HepG2 (cell line): ENCODE data around the gene CHP1. TPM values are rescaled to one million over a fixed set of nuclear protein-coding genes. Genes with fewer than 3 reads are reported as not detected.

Source experiments
- ATAC-seq: fragments of 200-7000 bp; cut with Tn5 transposase; 3 replicates; pipeline ENCODE4 v1.9.1; 2020; ENCODE audit warnings: mild to moderate bottlenecking, moderate library complexity
- BruUV-seq: library from RNA; stranded (reverse); fragments of 400-500 nt; replicated peaks from 2 replicates; lab custom pipeline; 2021; lab: Mats Ljungman, UMichigan
- CTCF ChIA-PET: fragments of 300-600 bp; formaldehyde crosslinking; extraction: SDS; loops from one replicate; lab custom pipeline; 2021; ENCODE audit warnings: low total read pairs, inconsistent platforms, low intra/inter-chr PET ratio; lab: Yijun Ruan, JAX
- POLR2A ChIA-PET: fragments of 350-600 bp; sonication (Branson Sonifier 250); formaldehyde crosslinking; loops from one replicate; lab custom pipeline; 2020; ENCODE audit warnings: antibody characterized with exemption, inconsistent platforms; lab: Yijun Ruan, JAX
- DNase-seq: peaks from one replicate; pipeline ENCODE4 v3.0.0-alpha.2; 2015; ENCODE audit warnings: low spot score
- FAIRE-seq: peaks from 3 replicates; lab custom pipeline; 2011; peaks lifted over from hg19 to GRCh38; lab: Jason Lieb, UNC
- H2AFZ ChIP-seq: one replicate; pipeline ENCODE4 v1.6.1; 2011; ENCODE audit warnings: low read length, inconsistent platforms
- H3K27ac ChIP-seq: fragments of 300-600 bp; 3 replicates; pipeline ENCODE4 v1.8.0; 2011; ENCODE audit warnings: mixed run types, mild to moderate bottlenecking, mixed read lengths, low read length, inconsistent platforms; ENCODE audit not compliant: insufficient read depth; ENCODE audit errors: extremely low read length
- H3K27me3 ChIP-seq, 2 experiments: fragments of 200-600 bp in 1 of 2; 2 replicates in 1 of 2; 3 replicates in 1 of 2; pipeline versions ENCODE4 v1.6.0 to v1.8.0; 2011; ENCODE audit warnings: low read length in 2 of 2, mild to moderate bottlenecking in 2 of 2, moderate library complexity in 2 of 2, inconsistent platforms in 1 of 2; ENCODE audit not compliant: insufficient read depth in 2 of 2, control insufficient read depth in 1 of 2
- H3K36me3 ChIP-seq, 2 experiments: fragments of 200-600 bp in 1 of 2; replicated peaks in 1 of 2; 2 replicates in 1 of 2; 3 replicates in 1 of 2; pipeline versions ENCODE4 v1.5.1 to v1.8.0; 2011; ENCODE audit warnings: low read length in 2 of 2, inconsistent platforms in 1 of 2; ENCODE audit not compliant: insufficient read depth in 2 of 2, control insufficient read depth in 1 of 2
- H3K4me1 ChIP-seq: 2 replicates; pipeline ENCODE4 v1.5.1; 2012; ENCODE audit warnings: low read length, inconsistent platforms; ENCODE audit not compliant: insufficient read depth
- H3K4me2 ChIP-seq: 2 replicates; pipeline ENCODE4 v1.6.0; 2011; ENCODE audit warnings: low read depth, low read length, inconsistent platforms
- H3K4me3 ChIP-seq, 3 experiments: fragments of 200-600 bp in 1 of 3; sonication (generic), shearing (Covaris generic) in 1 of 3; replicated peaks in 1 of 3; 2 replicates each; pipeline ENCODE4 v1.5.1; 2011 to 2016; ENCODE audit warnings: low read length in 3 of 3, inconsistent platforms in 2 of 3, low read depth in 2 of 3, mild to moderate bottlenecking in 2 of 3, control low read depth in 1 of 3, mixed read lengths in 1 of 3; ENCODE audit not compliant: insufficient read depth in 1 of 3
- H3K79me2 ChIP-seq: one replicate; pipeline ENCODE4 v1.6.1; 2011; ENCODE audit warnings: low read length, inconsistent platforms; ENCODE audit not compliant: insufficient read depth
- H3K9ac ChIP-seq: 2 replicates; pipeline ENCODE4 v1.6.0; 2011; ENCODE audit warnings: mild to moderate bottlenecking, low read depth, low read length, inconsistent platforms; ENCODE audit not compliant: insufficient read depth
- H3K9me3 ChIP-seq: 2 replicates; pipeline ENCODE4 v1.5.1; 2012; ENCODE audit warnings: mild to moderate bottlenecking, low read length
- H4K20me1 ChIP-seq: 2 replicates; pipeline ENCODE4 v1.6.0; 2011; ENCODE audit warnings: inconsistent platforms, mild to moderate bottlenecking, low read length, moderate library complexity; ENCODE audit not compliant: insufficient read depth
- CC2D1A ChIP-seq: sonication (generic); formaldehyde crosslinking; IDR thresholded peaks from 2 replicates; pipeline ENCODE4 v1.8.1; 2023; ENCODE audit warnings: mild to moderate bottlenecking, missing genetic modification reagents
- ELF4 ChIP-seq: sonication (generic); formaldehyde crosslinking; IDR thresholded peaks from 2 replicates; pipeline ENCODE4 v1.5.0; 2020; ENCODE audit warnings: missing genetic modification reagents, mild to moderate bottlenecking, moderate library complexity, borderline replicate concordance
- ISL2 ChIP-seq: sonication (generic); formaldehyde crosslinking; IDR thresholded peaks from 2 replicates; pipeline ENCODE4 v1.5.0; 2020; ENCODE audit warnings: missing genetic modification reagents
- NR2F6 ChIP-seq, 2 experiments: IDR thresholded peaks; 2 replicates each; pipeline ENCODE4 v1.6.1; 2016; ENCODE audit warnings: antibody characterized with exemption in 1 of 2, mild to moderate bottlenecking in 1 of 2
- SAFB2 ChIP-seq: sonication (generic); formaldehyde crosslinking; IDR thresholded peaks from 2 replicates; pipeline ENCODE4 v1.5.1; 2020; ENCODE audit warnings: missing genetic modification reagents, low read depth, mild to moderate bottlenecking, borderline replicate concordance
- SETDB1 ChIP-seq: sonication (generic); formaldehyde crosslinking; IDR thresholded peaks from 2 replicates; pipeline ENCODE4 v1.5.1; 2020; ENCODE audit warnings: missing genetic modification reagents, mild to moderate bottlenecking, borderline replicate concordance
- WIZ ChIP-seq: sonication (generic); formaldehyde crosslinking; IDR thresholded peaks from 2 replicates; pipeline ENCODE4 v1.5.1; 2020; ENCODE audit warnings: mild to moderate bottlenecking, missing genetic modification reagents
- ZMYM4 ChIP-seq: sonication (generic); formaldehyde crosslinking; IDR thresholded peaks from 2 replicates; pipeline ENCODE4 v1.8.1; 2023; ENCODE audit warnings: mild to moderate bottlenecking, missing genetic modification reagents
- ZNF230 ChIP-seq: sonication (generic); formaldehyde crosslinking; IDR thresholded peaks from 2 replicates; pipeline ENCODE4 v1.4.0; 2020; ENCODE audit warnings: mild to moderate bottlenecking, missing genetic modification reagents
- ZNF329 ChIP-seq: sonication (generic); formaldehyde crosslinking; IDR thresholded peaks from 2 replicates; pipeline ENCODE4 v1.9.0; 2021; ENCODE audit warnings: low read depth, mild to moderate bottlenecking, missing genetic modification reagents
- WGBS: methylation state at CpG from one replicate; pipeline ENCODE4 v1.1.6; 2017; ENCODE audit warnings: low lambda C conversion rate; 5-methylcytosine and 5-hydroxymethylcytosine counted together
- in situ Hi-C: cut with HindIII; loops from 2 replicates; pipeline ENCODE4 v1.10.0; 2017; ENCODE audit warnings: low pct_unique_long_range_greater_than_20kb; ENCODE audit not compliant: extremely low pct_ligation_motif_present
- intact Hi-C: fragments of 100-400 bp; cut with micrococcal nuclease; formaldehyde crosslinking; loops from one replicate; pipeline ENCODE4 v1.10.0; 2022; ENCODE audit not compliant: unreplicated experiment
- polyA plus RNA-seq, 8 experiments: library from polyadenylated mRNA; depleted of rRNA in 3 of 8; stranded (reverse) in 7 of 8; unstranded in 1 of 8; fragments of >200 nt; fragmentation: Illumina TruSeq in 4 of 8; extraction: Trizol in 4 of 8; gene quantifications; 2 replicates each; pipeline versions ENCODE4 v1.2.1 to v1.2.3, GENCODE V29; 2011 to 2016; ENCODE audit warnings: low read depth in 4 of 8, missing spikeins in 1 of 8, mixed read lengths in 1 of 8; ENCODE audit not compliant: insufficient read depth in 1 of 8
- total RNA-seq, 5 experiments: library from RNA; depleted of rRNA; stranded (reverse); fragments of >200 nt; fragmentation: Illumina TruSeq; extraction: Trizol; gene quantifications; 2 replicates each; pipeline ENCODE4 v1.2.3, GENCODE V29; 2016; ENCODE audit warnings: low read depth in 1 of 5
- TF ChIP-seq, protein P1 (sequence below): sonication (generic); formaldehyde crosslinking; IDR thresholded peaks from 2 replicates; pipeline ENCODE4 v1.4.0; 2020; ENCODE audit warnings: mild to moderate bottlenecking, missing genetic modification reagents, borderline replicate concordance
- TF ChIP-seq, protein P2 (sequence below): sonication (generic); formaldehyde crosslinking; IDR thresholded peaks from 2 replicates; pipeline ENCODE4 v1.4.0; 2020; ENCODE audit warnings: missing genetic modification reagents
- TF ChIP-seq, protein P3 (sequence below): sonication (generic); formaldehyde crosslinking; IDR thresholded peaks from 2 replicates; pipeline ENCODE4 v1.8.1; 2023; ENCODE audit warnings: mild to moderate bottlenecking, missing genetic modification reagents, borderline replicate concordance
- TF ChIP-seq, protein P4 (sequence below): sonication (generic); formaldehyde crosslinking; IDR thresholded peaks from 2 replicates; pipeline ENCODE4 v1.5.0; 2020; ENCODE audit warnings: mild to moderate bottlenecking, missing genetic modification reagents

The CHP1 gene
- total and polyA plus RNA-seq, 2 of the 13 experiments (the other 11 are each of a cell fraction or from before 2014, with no cell fraction given), result 49.6 to 76.4 TPM

DNA sequence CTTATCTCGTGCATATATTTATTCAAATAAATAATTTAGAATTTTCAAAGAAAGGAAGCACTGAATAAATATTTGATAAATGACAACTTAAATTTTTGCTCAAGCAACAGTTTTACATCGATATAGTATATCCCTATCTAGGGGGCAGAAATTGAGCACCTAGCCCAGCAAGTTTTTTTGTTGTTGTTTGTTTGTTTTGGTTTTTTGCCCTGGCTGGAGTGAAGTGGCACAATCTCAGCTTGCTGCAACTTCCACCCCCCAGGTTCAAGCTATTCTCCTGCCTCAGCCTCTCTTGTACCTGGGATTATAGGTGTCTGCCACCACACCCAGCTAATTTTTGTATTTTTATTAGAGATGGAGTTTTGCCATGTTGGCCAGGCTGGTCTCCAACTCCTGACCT is 58.9 kb downstream of the CHP1 start:
- H3K27ac ChIP-seq, result no peak overlapping the region
- ATAC-seq (no peak), DNase-seq (no peak), FAIRE-seq (no peak)
- no peaks in the 10 kb centered on the region; a peak in 1 of 5 replicates for H3K27me3 ChIP-seq
- peaks cover 36% of the 10 kb centered on the region for H3K79me2 ChIP-seq
- intact Hi-C loops (no loop called here), in situ Hi-C loops (no loop called here)
- no TSS peak for BruUV-seq
- no peak overlapping the region for H3K4me3 ChIP-seq
- H3K4me1 ChIP-seq, result peaks cover 54% of the 10 kb centered on the region
- no peaks in the 10 kb centered on the region for H3K9me3 ChIP-seq
- H3K4me2 ChIP-seq, result no peak overlapping the region
- peaks cover 12% of the 10 kb centered on the region for H4K20me1 ChIP-seq
- WGBS, result 91% methylated on average over 2 of the region's 2 CpGs
- no peak overlapping the region for H2AFZ ChIP-seq
- CTCF ChIA-PET, result no interaction called here
- peaks cover 2 to 43% of the 10 kb centered on the region in 2 experiments; a peak in 4 of 5 replicates for H3K36me3 ChIP-seq
- POLR2A ChIA-PET, result interaction anchor here (0.6 kb wide), 1 partner anchor 431 kb away, joined by 3 read pairs; no protein-coding TSS in a partner anchor
- H3K9ac ChIP-seq, result no peak overlapping the region
- TF ChIP-seq ELF4 (CRISPR knock-in tag) (no peak), ZMYM4 (no peak), CC2D1A (CRISPR knock-in tag) (no peak), WIZ (CRISPR knock-in tag) (no peak), ZNF230 (CRISPR knock-in tag) (no peak), SETDB1 (CRISPR knock-in tag) (no peak), ISL2 (CRISPR knock-in tag) (no peak), NR2F6 (IDR thresholded peaks at IDR 0.05) (no peak), NR2F6 (CRISPR knock-in tag; IDR thresholded peaks at IDR 0.05) (no peak), ZNF329 (CRISPR knock-in tag) (no peak), SAFB2 (CRISPR knock-in tag) (no peak)
- TF ChIP-seq, protein P1, sequence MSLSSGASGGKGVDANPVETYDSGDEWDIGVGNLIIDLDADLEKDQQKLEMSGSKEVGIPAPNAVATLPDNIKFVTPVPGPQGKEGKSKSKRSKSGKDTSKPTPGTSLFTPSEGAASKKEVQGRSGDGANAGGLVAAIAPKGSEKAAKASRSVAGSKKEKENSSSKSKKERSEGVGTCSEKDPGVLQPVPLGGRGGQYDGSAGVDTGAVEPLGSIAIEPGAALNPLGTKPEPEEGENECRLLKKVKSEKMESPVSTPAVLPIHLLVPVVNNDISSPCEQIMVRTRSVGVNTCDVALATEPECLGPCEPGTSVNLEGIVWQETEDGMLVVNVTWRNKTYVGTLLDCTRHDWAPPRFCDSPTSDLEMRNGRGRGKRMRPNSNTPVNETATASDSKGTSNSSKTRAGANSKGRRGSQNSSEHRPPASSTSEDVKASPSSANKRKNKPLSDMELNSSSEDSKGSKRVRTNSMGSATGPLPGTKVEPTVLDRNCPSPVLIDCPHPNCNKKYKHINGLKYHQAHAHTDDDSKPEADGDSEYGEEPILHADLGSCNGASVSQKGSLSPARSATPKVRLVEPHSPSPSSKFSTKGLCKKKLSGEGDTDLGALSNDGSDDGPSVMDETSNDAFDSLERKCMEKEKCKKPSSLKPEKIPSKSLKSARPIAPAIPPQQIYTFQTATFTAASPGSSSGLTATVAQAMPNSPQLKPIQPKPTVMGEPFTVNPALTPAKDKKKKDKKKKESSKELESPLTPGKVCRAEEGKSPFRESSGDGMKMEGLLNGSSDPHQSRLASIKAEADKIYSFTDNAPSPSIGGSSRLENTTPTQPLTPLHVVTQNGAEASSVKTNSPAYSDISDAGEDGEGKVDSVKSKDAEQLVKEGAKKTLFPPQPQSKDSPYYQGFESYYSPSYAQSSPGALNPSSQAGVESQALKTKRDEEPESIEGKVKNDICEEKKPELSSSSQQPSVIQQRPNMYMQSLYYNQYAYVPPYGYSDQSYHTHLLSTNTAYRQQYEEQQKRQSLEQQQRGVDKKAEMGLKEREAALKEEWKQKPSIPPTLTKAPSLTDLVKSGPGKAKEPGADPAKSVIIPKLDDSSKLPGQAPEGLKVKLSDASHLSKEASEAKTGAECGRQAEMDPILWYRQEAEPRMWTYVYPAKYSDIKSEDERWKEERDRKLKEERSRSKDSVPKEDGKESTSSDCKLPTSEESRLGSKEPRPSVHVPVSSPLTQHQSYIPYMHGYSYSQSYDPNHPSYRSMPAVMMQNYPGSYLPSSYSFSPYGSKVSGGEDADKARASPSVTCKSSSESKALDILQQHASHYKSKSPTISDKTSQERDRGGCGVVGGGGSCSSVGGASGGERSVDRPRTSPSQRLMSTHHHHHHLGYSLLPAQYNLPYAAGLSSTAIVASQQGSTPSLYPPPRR, result no peak
- TF ChIP-seq, protein P2, sequence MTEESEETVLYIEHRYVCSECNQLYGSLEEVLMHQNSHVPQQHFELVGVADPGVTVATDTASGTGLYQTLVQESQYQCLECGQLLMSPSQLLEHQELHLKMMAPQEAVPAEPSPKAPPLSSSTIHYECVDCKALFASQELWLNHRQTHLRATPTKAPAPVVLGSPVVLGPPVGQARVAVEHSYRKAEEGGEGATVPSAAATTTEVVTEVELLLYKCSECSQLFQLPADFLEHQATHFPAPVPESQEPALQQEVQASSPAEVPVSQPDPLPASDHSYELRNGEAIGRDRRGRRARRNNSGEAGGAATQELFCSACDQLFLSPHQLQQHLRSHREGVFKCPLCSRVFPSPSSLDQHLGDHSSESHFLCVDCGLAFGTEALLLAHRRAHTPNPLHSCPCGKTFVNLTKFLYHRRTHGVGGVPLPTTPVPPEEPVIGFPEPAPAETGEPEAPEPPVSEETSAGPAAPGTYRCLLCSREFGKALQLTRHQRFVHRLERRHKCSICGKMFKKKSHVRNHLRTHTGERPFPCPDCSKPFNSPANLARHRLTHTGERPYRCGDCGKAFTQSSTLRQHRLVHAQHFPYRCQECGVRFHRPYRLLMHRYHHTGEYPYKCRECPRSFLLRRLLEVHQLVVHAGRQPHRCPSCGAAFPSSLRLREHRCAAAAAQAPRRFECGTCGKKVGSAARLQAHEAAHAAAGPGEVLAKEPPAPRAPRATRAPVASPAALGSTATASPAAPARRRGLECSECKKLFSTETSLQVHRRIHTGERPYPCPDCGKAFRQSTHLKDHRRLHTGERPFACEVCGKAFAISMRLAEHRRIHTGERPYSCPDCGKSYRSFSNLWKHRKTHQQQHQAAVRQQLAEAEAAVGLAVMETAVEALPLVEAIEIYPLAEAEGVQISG (CRISPR knock-in tag), result no peak
- TF ChIP-seq, protein P3, sequence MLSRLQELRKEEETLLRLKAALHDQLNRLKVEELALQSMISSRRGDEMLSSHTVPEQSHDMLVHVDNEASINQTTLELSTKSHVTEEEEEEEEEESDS (CRISPR knock-in tag), result no peak
- TF ChIP-seq, protein P4, sequence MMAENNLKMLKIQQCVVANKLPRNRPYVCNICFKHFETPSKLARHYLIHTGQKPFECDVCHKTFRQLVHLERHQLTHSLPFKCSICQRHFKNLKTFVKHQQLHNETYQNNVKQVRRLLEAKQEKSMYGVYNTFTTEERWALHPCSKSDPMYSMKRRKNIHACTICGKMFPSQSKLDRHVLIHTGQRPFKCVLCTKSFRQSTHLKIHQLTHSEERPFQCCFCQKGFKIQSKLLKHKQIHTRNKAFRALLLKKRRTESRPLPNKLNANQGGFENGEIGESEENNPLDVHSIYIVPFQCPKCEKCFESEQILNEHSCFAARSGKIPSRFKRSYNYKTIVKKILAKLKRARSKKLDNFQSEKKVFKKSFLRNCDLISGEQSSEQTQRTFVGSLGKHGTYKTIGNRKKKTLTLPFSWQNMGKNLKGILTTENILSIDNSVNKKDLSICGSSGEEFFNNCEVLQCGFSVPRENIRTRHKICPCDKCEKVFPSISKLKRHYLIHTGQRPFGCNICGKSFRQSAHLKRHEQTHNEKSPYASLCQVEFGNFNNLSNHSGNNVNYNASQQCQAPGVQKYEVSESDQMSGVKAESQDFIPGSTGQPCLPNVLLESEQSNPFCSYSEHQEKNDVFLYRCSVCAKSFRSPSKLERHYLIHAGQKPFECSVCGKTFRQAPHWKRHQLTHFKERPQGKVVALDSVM, result no peak
